OCI-LY1 (cell line): ENCODE results near the gene VPS25.

Source experiments
- EZH2 ChIP-seq: fragments of 200-600 bp; sonication (generic), shearing (Covaris generic); IDR thresholded peaks from 2 replicates; pipeline ENCODE4 v1.8.0; 2017; ENCODE audit warnings: borderline replicate concordance, mixed run types, mild to moderate bottlenecking, antibody characterized with exemption, low read length, moderate library complexity, mixed read lengths
- TF ChIP-seq, protein P1 (sequence below): fragments of 200-600 bp; sonication (generic), shearing (Covaris generic); IDR thresholded peaks from 2 replicates; pipeline ENCODE4 v1.5.1; 2017; ENCODE audit warnings: mild to moderate bottlenecking, antibody characterized with exemption, low read length, moderate library complexity, mixed read lengths

DNA sequence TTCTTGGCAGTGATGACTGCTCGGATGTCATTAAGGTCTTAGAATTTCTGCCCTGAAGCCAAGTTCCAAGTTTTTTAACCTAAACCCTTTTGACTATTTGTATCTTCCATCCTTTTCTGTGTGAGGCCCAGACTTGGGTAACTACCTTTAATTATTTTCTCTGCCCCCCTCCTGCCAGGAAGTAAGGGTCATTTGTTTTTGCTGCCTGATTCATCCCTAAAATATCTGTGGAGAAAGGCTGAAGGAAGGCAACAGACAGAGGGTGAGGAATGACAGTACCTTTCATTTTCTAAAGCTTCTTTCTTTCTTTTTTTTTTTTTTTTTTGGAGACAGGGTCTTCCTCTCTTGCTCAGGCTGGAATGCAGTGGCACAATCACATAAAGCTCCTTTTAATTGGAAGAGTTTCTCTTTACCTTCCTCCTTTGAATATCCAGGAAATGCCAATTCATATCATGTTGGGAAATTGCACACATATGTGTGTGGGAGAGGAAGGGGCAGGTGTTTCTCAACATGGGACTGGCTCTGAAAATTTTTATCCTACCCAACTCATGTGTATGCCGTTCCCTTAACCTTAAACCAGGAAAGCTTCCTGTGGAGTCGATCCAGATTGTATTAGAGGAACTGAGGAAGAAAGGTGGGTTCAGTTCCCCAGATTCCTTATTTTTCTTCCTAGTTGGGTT, 957 bp downstream of the VPS25 start:
- TF ChIP-seq, protein P1, sequence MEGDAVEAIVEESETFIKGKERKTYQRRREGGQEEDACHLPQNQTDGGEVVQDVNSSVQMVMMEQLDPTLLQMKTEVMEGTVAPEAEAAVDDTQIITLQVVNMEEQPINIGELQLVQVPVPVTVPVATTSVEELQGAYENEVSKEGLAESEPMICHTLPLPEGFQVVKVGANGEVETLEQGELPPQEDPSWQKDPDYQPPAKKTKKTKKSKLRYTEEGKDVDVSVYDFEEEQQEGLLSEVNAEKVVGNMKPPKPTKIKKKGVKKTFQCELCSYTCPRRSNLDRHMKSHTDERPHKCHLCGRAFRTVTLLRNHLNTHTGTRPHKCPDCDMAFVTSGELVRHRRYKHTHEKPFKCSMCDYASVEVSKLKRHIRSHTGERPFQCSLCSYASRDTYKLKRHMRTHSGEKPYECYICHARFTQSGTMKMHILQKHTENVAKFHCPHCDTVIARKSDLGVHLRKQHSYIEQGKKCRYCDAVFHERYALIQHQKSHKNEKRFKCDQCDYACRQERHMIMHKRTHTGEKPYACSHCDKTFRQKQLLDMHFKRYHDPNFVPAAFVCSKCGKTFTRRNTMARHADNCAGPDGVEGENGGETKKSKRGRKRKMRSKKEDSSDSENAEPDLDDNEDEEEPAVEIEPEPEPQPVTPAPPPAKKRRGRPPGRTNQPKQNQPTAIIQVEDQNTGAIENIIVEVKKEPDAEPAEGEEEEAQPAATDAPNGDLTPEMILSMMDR = no peak
- TF ChIP-seq EZH2 = no peak
